Measurements from ENCODE around the gene KCTD17.

- TF ChIP-seq CTCF (IDR thresholded peaks at IDR 0.05; ENCODE audit: insufficient read depth, low read length) (no peak), POLR2AphosphoS5 (IDR thresholded peaks at IDR 0.05; ENCODE audit: low read depth) (no peak), SPI1 (IDR thresholded peaks at IDR 0.05; ENCODE audit: borderline replicate concordance, low read depth) (no peak), REST (IDR thresholded peaks at IDR 0.05; ENCODE audit: insufficient replicate concordance, low read depth) (no peak), GABPA (IDR thresholded peaks at IDR 0.05; ENCODE audit: low read depth) (no peak)
Measured at GRCh38 chr22:37092997-37093396, 41.5 kb downstream of the KCTD17 start.

Data from HL-60 (cell line).